Neutrophil (primary cell): ENCODE results near the gene BFSP1.

Experiments
- H3K27ac ChIP-seq: fragments of 200-600 bp; sonication (generic); 2 replicates; pipeline ENCODE4 v1.5.1; 2016; ENCODE audit warnings: mild to moderate bottlenecking, moderate library complexity
- H3K27me3 ChIP-seq: fragments of 200-600 bp; sonication (generic); 2 replicates; pipeline ENCODE4 v1.6.0; 2016; ENCODE audit warnings: mild to moderate bottlenecking
- H3K36me3 ChIP-seq: fragments of 200-600 bp; sonication (generic); 2 replicates; pipeline ENCODE4 v1.5.1; 2017
- H3K4me1 ChIP-seq, 2 experiments: fragments of 200-600 bp in 1 of 2; sonication (generic) in 1 of 2; 1 replicate in 1 of 2; 2 replicates in 1 of 2; pipeline versions ENCODE4 v1.5.1 to v1.6.1; 2013 to 2016; ENCODE audit warnings: low read depth in 1 of 2, low read length in 1 of 2, mild to moderate bottlenecking in 1 of 2, moderate library complexity in 1 of 2; ENCODE audit not compliant: control insufficient read depth in 1 of 2, insufficient read depth in 1 of 2
- H3K4me3 ChIP-seq, 2 experiments: fragments of 200-600 bp in 1 of 2; sonication (generic) in 1 of 2; 1 replicate in 1 of 2; 2 replicates in 1 of 2; pipeline ENCODE4 v1.5.1; 2013 to 2016; ENCODE audit warnings: low read depth in 1 of 2, low read length in 1 of 2, mild to moderate bottlenecking in 1 of 2, moderate library complexity in 1 of 2
- H3K9me3 ChIP-seq: fragments of 200-600 bp; sonication (generic); 2 replicates; pipeline ENCODE4 v1.5.1; 2016
- CTCF ChIP-seq: fragments of 200-600 bp; sonication (generic); IDR thresholded peaks from 2 replicates; pipeline ENCODE4 v1.5.1; 2016; ENCODE audit warnings: antibody characterized with exemption

The BFSP1 gene

GRCh38 chr20:17495826-17496225 lies 35.4 kb downstream of the BFSP1 start:
- no peaks in the 10 kb centered on the region for H3K9me3 ChIP-seq
- no peaks in the 10 kb centered on the region for H3K36me3 ChIP-seq
- no peak overlapping the region for H3K4me3 ChIP-seq
- no peaks in the 10 kb centered on the region for H3K4me1 ChIP-seq
- TF ChIP-seq CTCF, result no peak
- no peaks in the 10 kb centered on the region for H3K27me3 ChIP-seq
- H3K27ac ChIP-seq, result no peak overlapping the region

- Histone ChIP-seq H3K27ac (no peak overlapping the region), H3K4me3 (no peak overlapping the region), H3K36me3 (no peaks in the 10 kb centered on the region), H3K9me3 (no peaks in the 10 kb centered on the region), H3K4me1 (no peaks in the 10 kb centered on the region), H3K27me3 (no peaks in the 10 kb centered on the region)
- no peak for TF ChIP-seq CTCF
Observed at GRCh38 chr20:17494201-17494600, 37.0 kb downstream of the BFSP1 start.

GRCh38 chr20:17493173-17493572 lies 38.0 kb downstream of the BFSP1 start:
- TF ChIP-seq CTCF, result no peak
- Histone ChIP-seq H3K4me1 (no peaks in the 10 kb centered on the region), H3K27me3 (no peaks in the 10 kb centered on the region)

GRCh38 chr20:17491488-17491887 lies 39.7 kb downstream of the BFSP1 start:
- H3K36me3 ChIP-seq, result no peaks in the 10 kb centered on the region
- H3K27me3 ChIP-seq, result no peaks in the 10 kb centered on the region
- H3K4me3 ChIP-seq, result no peak overlapping the region
- no peaks in the 10 kb centered on the region for H3K9me3 ChIP-seq
- no peak overlapping the region for H3K27ac ChIP-seq
- TF ChIP-seq CTCF, result no peak
- no peaks in the 10 kb centered on the region for H3K4me1 ChIP-seq

More at GRCh38 chr20:17493173-17493572, 38.0 kb downstream of the BFSP1 start:
- Histone ChIP-seq H3K27ac (no peak overlapping the region), H3K9me3 (no peaks in the 10 kb centered on the region), H3K4me3 (no peak overlapping the region), H3K36me3 (no peaks in the 10 kb centered on the region)

GRCh38 chr20:17491041-17491440 lies 40.1 kb downstream of the BFSP1 start:
- Histone ChIP-seq H3K4me1 (no peaks in the 10 kb centered on the region), H3K27ac (no peak overlapping the region), H3K36me3 (no peaks in the 10 kb centered on the region), H3K27me3 (no peaks in the 10 kb centered on the region), H3K9me3 (no peaks in the 10 kb centered on the region), H3K4me3 (no peak overlapping the region)
- no peak for TF ChIP-seq CTCF

GRCh38 chr20:17490501-17490900 lies 40.7 kb downstream of the BFSP1 start:
- Histone ChIP-seq H3K4me1 (no peaks in the 10 kb centered on the region), H3K36me3 (no peaks in the 10 kb centered on the region), H3K9me3 (no peaks in the 10 kb centered on the region), H3K4me3 (no peak overlapping the region), H3K27ac (no peak overlapping the region), H3K27me3 (no peaks in the 10 kb centered on the region)
- TF ChIP-seq CTCF, result no peak
